ENCODE data around the gene PPP1R18.

Gene PPP1R18

DNA sequence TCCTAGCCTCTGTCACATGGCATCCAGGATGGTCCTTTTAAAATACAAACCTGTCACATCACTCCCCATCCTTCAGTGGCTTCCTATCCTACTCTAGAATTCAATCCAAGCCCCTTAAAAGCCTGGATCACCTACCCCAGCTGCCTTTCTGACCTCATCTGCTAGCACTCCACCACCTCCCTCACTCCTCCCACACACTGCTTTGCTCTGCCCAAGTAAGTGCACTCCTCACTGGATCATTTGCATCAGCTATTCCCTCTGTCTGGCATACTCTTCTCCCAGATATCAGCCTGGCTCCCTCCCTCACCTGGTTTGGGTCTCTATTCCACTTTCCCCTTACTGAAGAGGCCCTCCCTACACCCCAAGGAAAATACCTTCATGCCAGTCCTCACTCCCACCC, 29.0 kb downstream of the PPP1R18 start:
- ChIA-PET CTCF (interaction anchor here (0.6 kb wide), 1 partner anchor 784 kb away, joined by 4 read pairs; no protein-coding TSS in a partner anchor), POLR2A (no interaction called here)
- TF ChIP-seq SUZ12 (IDR thresholded peaks at IDR 0.05): no peak
- TF ChIP-seq FOXA1 (IDR thresholded peaks at IDR 0.05): no peak
- no peak for TF ChIP-seq LEF1 (IDR thresholded peaks at IDR 0.05; ENCODE audit: borderline replicate concordance)
- TF ChIP-seq CTBP1 (IDR thresholded peaks at IDR 0.05; ENCODE audit: borderline replicate concordance): no peak
- TF ChIP-seq BHLHE40 (IDR thresholded peaks at IDR 0.05; ENCODE audit: borderline replicate concordance): no peak
- no peak for TF ChIP-seq FOXM1 (IDR thresholded peaks at IDR 0.05; ENCODE audit: borderline replicate concordance)
- TF ChIP-seq ARNT (IDR thresholded peaks at IDR 0.05): no peak
- no peak for TF ChIP-seq ZNF384 (IDR thresholded peaks at IDR 0.05)
- no peak for DNase-seq (ENCODE audit: extremely low spot score)

DNA sequence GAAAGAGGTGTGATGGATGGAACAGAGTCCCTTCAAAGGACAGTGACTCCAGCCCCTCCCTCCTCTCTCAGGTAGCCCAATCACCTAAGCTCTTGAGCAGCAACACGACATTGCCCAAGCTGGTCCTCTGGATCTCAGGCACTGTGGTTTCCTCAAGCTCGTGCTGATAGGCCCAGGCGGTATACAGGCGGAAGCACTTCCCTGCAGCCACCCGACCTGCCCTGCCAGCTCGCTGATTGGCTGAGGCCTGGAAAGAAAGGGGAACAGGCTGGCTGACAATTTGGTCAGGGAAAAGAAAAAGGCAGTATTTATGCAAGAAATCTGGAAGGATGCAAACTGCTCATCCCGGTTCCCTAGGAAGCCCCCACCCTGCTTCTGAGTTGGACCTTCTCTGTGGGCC, 29.9 kb downstream of the PPP1R18 start:
- CTCF ChIA-PET: no interaction called here
- POLR2A ChIA-PET: interaction anchor here (1.0 to 1.5 kb wide), 2 partner anchors 9 to 65 kb away, joined by 3 to 5 read pairs; no protein-coding TSS in a partner anchor

DNA sequence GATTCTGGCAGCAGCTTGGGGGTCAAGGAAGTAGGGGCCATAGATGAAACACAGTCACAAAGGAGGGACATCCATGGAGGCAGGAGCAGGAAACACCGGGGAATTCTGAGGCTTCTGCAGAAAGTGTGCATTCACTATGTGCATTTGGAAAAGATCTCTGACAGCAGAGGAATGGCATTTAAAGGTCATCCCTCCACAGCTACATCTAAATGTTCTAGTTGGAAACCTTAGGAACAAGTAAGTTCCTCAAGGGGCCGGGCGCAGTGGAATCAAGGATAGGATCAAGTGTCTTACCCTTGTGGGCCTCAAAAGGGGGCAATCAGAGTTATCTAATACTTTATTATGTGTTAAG, 30.7 kb downstream of the PPP1R18 start:
- ChIA-PET POLR2A (interaction anchor here (1.5 kb wide), 1 partner anchor 66 kb away, joined by 5 read pairs; no protein-coding TSS in a partner anchor), CTCF (no interaction called here)
- TF ChIP-seq TARDBP (IDR thresholded peaks at IDR 0.05) (no peak), ELF4 (IDR thresholded peaks at IDR 0.05) (no peak), LEF1 (IDR thresholded peaks at IDR 0.05; ENCODE audit: borderline replicate concordance) (no peak), SUZ12 (IDR thresholded peaks at IDR 0.05) (no peak), L3MBTL2 (conservative IDR thresholded peaks at IDR 0.05) (no peak)
- no peak for DNase-seq (ENCODE audit: extremely low spot score)

More for the DNA sequence above, 29.9 kb downstream of the PPP1R18 start:
- DNase-seq (ENCODE audit: extremely low spot score): no peak
- no peak for TF ChIP-seq LEF1 (IDR thresholded peaks at IDR 0.05; ENCODE audit: borderline replicate concordance)

DNA sequence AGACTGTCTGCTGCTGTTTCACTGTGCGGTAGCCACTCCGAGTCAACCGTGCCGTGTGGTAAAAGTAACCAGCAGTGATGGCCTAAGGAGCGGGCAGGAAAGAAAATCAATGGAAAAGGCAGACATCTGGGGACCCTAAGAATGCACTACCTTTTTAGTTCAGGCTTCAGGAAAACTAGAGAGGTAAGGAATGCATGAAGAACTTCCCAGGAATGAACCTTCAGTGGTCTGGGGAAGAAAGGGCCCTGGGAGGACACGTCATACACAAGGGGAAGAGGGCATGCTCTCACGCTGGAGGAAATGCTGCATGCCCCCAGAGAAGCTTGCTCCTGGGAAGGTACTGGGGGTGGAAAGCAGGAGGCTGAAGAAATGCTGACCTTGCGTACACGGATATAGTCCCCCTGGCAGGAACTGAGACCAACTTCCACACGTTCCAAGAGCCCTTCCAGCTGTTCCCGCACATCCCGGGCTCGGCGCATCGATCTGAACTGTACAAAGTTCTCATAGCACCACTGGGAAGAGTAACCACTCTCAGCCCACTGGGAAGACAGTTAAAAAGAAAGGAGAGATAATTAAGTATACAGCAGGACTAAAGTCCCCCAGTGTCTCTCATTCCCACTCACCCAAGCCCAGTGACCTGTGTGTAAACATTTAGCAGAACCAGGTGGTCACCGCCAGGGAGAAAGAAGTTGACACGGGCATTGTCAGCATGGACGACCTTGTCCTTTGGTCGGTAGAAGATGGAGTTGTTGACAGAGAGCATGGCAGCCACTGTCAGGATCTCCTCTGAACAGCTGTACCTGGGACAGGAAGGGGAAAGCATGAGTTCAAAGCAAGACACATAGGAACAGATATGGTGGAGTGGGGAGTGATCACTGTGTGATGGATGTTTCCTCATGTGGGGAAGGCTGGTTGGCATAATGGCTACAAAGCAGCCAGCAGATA, 31.4 kb downstream of the PPP1R18 start:
- TF ChIP-seq SUZ12 (IDR thresholded peaks at IDR 0.05) (no peak), ELF4 (IDR thresholded peaks at IDR 0.05) (no peak), SP1 (IDR thresholded peaks at IDR 0.05) (no peak), FOXK2 (IDR thresholded peaks at IDR 0.05) (no peak), LEF1 (IDR thresholded peaks at IDR 0.05; ENCODE audit: borderline replicate concordance) (no peak), L3MBTL2 (conservative IDR thresholded peaks at IDR 0.05) (no peak), CTBP1 (IDR thresholded peaks at IDR 0.05; ENCODE audit: borderline replicate concordance) (no peak), NFRKB (IDR thresholded peaks at IDR 0.05) (no peak), ARNT (IDR thresholded peaks at IDR 0.05) (no peak), TARDBP (IDR thresholded peaks at IDR 0.05) (no peak), HDGF (IDR thresholded peaks at IDR 0.05; ENCODE audit: borderline replicate concordance) (no peak), BHLHE40 (IDR thresholded peaks at IDR 0.05; ENCODE audit: borderline replicate concordance) (no peak)
- POLR2A ChIA-PET: interaction anchor here (0.9 to 1.5 kb wide), 2 partner anchors 18 to 66 kb away, joined by 3 to 5 read pairs; partner anchors contain the start of gene DHX16
- no peak for DNase-seq (ENCODE audit: extremely low spot score)
- CTCF ChIA-PET: no interaction called here

DNA sequence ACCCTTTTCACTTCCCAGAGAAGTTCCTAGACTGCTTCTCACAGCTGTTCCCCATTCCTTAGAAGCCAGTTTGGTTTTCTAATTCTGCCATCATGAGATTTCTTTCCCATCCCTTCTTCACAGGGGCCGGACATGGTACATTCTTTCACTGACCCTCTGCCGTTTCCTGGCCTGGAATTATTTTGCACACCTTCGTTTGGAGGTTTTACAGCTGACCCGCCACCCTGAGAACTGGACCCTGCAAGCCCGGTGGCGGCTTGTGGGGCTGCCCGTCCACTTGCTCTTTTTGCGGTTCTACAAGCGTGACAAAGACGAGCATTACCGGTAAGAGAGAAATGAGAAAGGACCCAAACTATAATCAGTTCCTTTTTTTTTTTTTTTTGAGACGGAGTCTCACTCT, 35.3 kb downstream of the PPP1R18 start:
- ChIA-PET CTCF (interaction anchor here (1.2 kb wide), 1 partner anchor 28 kb away, joined by 3 read pairs; no protein-coding TSS in a partner anchor), POLR2A (interaction anchor here (3.8 kb wide), 1 partner anchor 37 kb away, joined by 21 read pairs; no protein-coding TSS in a partner anchor)
- no peak for DNase-seq (ENCODE audit: extremely low spot score)
- TF ChIP-seq LEF1 (IDR thresholded peaks at IDR 0.05; ENCODE audit: borderline replicate concordance): no peak

DNA sequence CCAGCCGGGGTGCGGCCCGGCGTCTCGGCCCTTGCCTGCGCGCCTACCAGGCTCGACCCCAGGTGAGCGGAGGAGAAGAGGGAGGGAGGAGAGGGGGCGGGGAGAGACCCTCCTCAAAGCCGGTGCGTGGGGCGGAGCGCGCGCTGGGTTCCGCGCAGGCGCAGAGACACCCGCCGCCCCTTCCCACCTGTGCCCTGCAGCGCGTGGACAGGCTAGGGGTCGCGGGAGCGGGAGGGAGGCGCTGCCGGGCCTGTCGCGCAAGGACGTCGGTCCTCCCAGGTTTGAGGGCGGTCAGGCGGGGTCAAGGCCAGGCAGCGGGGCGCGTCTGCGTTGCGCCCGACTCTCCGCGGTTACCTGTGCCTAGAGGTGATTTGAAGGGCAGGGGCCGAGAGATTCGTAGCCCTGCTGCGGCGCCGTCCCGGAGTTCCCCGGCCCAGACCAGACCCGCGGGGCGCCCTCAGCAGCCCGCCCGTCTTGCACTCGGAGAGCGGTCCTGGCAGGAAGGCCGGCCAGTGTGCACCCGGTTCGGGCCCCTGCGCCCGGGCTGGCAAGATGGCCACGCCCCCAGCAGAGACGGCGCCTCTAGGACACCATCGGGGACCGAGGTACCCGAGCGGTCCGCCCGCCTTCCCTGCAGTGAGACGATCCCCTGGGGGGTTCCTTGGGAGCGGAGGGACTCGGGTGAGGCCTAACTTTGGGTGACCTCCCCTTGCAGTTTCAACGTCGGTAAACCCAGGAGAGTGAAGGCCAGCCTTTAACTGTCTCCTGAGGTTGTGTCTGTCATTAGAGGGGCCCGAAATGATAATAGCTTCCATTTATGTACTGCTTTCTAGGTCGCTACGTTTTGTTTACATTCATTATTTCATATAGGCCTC, 39.0 kb downstream of the PPP1R18 start:
- no peak for TF ChIP-seq ELF4 (IDR thresholded peaks at IDR 0.05)
- TF ChIP-seq L3MBTL2 (conservative IDR thresholded peaks at IDR 0.05): peak; percentile 34
- peak; percentile 14; the same call in 1 of the 2 replicates for TF ChIP-seq CTBP1 (IDR thresholded peaks at IDR 0.05; ENCODE audit: borderline replicate concordance)
- POLR2A ChIA-PET: interaction anchor here (0.7 to 1.8 kb wide), 8 partner anchors 9 to 34 kb away, joined by 3 to 11 read pairs (median 3); partner anchors contain the start of genes ATAT1 and MRPS18B
- CTCF ChIA-PET: no interaction called here
- peak; percentile 82 for DNase-seq (ENCODE audit: extremely low spot score)

DNA sequence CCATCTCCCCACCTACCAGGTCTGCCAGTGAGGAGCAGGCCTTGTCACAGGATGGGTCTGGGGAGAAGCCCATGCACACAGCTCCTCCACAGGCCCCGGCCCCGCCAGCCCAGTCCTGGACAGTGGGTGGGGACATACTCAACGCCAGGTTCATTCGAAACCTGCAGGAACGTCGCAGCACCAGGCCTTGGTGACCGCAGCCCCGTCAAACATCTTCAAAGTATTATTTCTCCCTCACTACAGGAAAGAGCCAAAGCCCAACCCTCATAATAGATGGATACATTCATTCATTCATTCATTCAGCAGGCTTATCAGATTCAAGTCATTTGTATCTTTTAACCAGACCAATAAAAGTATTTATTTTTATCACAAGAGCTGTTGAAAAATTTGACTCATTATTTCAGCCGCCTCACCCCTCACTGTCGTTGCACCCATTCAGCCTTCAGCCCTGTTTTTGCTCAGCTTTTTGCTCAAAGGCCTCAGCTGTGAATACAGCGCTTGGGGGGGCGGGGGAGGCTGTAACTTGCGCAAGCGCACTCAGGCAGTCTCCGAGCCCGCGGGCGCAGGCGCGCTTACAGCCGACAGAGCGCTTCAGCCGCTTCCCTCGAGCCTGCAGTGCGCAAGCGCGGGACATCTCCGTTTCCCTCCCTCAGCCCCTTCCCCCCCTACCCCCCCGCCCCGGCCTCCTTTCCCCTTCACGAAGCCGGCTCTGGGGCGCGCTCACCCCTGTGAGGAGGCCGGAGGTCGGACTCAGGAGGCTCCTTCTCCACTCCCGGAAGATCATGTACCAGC, 39.8 kb downstream of the PPP1R18 start, which contains the start of gene C6orf136:
TSS of gene C6orf136 (plus strand) at position 684 of the 792 bp plus-strand sequence. CDS start at position 783, 99 bp downstream.
- DNase-seq (ENCODE audit: extremely low spot score): peak; percentile 97
- no peak for TF ChIP-seq L3MBTL2 (conservative IDR thresholded peaks at IDR 0.05)
- no peak for TF ChIP-seq SP1 (IDR thresholded peaks at IDR 0.05)
- no peak for TF ChIP-seq LEF1 (IDR thresholded peaks at IDR 0.05; ENCODE audit: borderline replicate concordance)
- no peak for TF ChIP-seq CTBP1 (IDR thresholded peaks at IDR 0.05; ENCODE audit: borderline replicate concordance)
- TF ChIP-seq HDGF (IDR thresholded peaks at IDR 0.05; ENCODE audit: borderline replicate concordance): no peak
- TF ChIP-seq, protein P1, sequence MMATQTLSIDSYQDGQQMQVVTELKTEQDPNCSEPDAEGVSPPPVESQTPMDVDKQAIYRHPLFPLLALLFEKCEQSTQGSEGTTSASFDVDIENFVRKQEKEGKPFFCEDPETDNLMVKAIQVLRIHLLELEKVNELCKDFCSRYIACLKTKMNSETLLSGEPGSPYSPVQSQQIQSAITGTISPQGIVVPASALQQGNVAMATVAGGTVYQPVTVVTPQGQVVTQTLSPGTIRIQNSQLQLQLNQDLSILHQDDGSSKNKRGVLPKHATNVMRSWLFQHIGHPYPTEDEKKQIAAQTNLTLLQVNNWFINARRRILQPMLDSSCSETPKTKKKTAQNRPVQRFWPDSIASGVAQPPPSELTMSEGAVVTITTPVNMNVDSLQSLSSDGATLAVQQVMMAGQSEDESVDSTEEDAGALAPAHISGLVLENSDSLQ (IDR thresholded peaks at IDR 0.05): no peak
- no peak for TF ChIP-seq NFRKB (IDR thresholded peaks at IDR 0.05)
- no peak for TF ChIP-seq SUZ12 (IDR thresholded peaks at IDR 0.05)
- no peak for TF ChIP-seq ARNT (IDR thresholded peaks at IDR 0.05)
- no peak for TF ChIP-seq BHLHE40 (IDR thresholded peaks at IDR 0.05; ENCODE audit: borderline replicate concordance)
- no peak for TF ChIP-seq TARDBP (IDR thresholded peaks at IDR 0.05)
- TF ChIP-seq FOXA1 (IDR thresholded peaks at IDR 0.05): no peak
- no peak for TF ChIP-seq FOXK2 (IDR thresholded peaks at IDR 0.05)
- no peak for TF ChIP-seq ZNF384 (IDR thresholded peaks at IDR 0.05)
- TF ChIP-seq ELF4 (IDR thresholded peaks at IDR 0.05): no peak
- no peak for TF ChIP-seq FOXM1 (IDR thresholded peaks at IDR 0.05; ENCODE audit: borderline replicate concordance)
- ChIA-PET CTCF (interaction anchor here (1.1 kb wide), 1 partner anchor 33 kb away, joined by 4 read pairs; no protein-coding TSS in a partner anchor), POLR2A (interaction anchor here (0.5 to 1.6 kb wide), 3 partner anchors 29 to 55 kb away, joined by 3 read pairs; partner anchors contain the start of gene MRPS18B)

All from HEK293T (cell line).